ENCODE measurements around the gene USP3.

GRCh38 chr15:63626955-63627354 is 122.6 kb downstream of the USP3 start:
- TF ChIP-seq CTCF (IDR thresholded peaks at IDR 0.05): no peak
- no peak for TF ChIP-seq POLR2A (IDR thresholded peaks at IDR 0.05)
- TF ChIP-seq POLR2AphosphoS5 (IDR thresholded peaks at IDR 0.05): no peak
- no peak for TF ChIP-seq EP300 (IDR thresholded peaks at IDR 0.05; ENCODE audit: low read depth)

Data from transverse colon (tissue), 4 donors.